Subcutaneous abdominal adipose tissue (tissue), 5 donors: ENCODE results near the gene IRAK4.
"Not testable (repeated sequence)": the region's sequence is repeated elsewhere in the genome, so short reads cannot be mapped to it uniquely, and the experiment has no call there.

Source experiments
- H3K27ac ChIP-seq: one replicate; pipeline ENCODE4 v1.7.0; 2013; ENCODE audit warnings: low read depth, mild to moderate bottlenecking, inconsistent platforms, low read length, moderate library complexity
- H3K27me3 ChIP-seq, 5 donors: one replicate each; pipeline ENCODE4 v1.7.0; 2013; ENCODE audit warnings: low read length in 5 of 5, inconsistent platforms in 1 of 5; ENCODE audit not compliant: control insufficient read depth in 5 of 5, insufficient read depth in 4 of 5
- H3K36me3 ChIP-seq, 5 donors: one replicate each; pipeline ENCODE4 v1.7.0; 2013; ENCODE audit warnings: low read length in 5 of 5; ENCODE audit not compliant: control insufficient read depth in 5 of 5, insufficient read depth in 5 of 5
- H3K4me1 ChIP-seq, 5 donors: one replicate each; pipeline ENCODE4 v1.7.0; 2013; ENCODE audit warnings: low read length in 5 of 5, mild to moderate bottlenecking in 3 of 5, moderate library complexity in 1 of 5; ENCODE audit not compliant: control insufficient read depth in 5 of 5, insufficient read depth in 5 of 5
- H3K4me3 ChIP-seq, 5 donors: one replicate each; pipeline ENCODE4 v1.7.0; 2013; ENCODE audit warnings: low read length in 5 of 5, low read depth in 1 of 5
- H3K9ac ChIP-seq, 5 donors: one replicate each; pipeline ENCODE4 v1.7.0; 2013; ENCODE audit warnings: low read length in 5 of 5, mild to moderate bottlenecking in 4 of 5, moderate library complexity in 3 of 5
- H3K9me3 ChIP-seq, 5 donors: one replicate each; pipeline ENCODE4 v1.7.0; 2013; ENCODE audit warnings: low read length in 5 of 5; ENCODE audit not compliant: control insufficient read depth in 5 of 5
- donor health status: healthy.
- donor health status: healthy.
- donor health status: healthy.
- donor health status: healthy.
- donor health status: healthy.

The IRAK4 gene

GRCh38 chr12:43740511-43741100, 18.1 kb upstream of the IRAK4 start:
- H3K4me3 ChIP-seq: no peak overlapping the region
- H3K9me3 ChIP-seq: no peaks in the 10 kb centered on the region
- H3K27ac ChIP-seq: no peak overlapping the region
- no peaks in the 10 kb centered on the region for H3K4me1 ChIP-seq
- H3K9ac ChIP-seq: no peak overlapping the region
- H3K36me3 ChIP-seq: peaks cover 10 to 41% (median 31%) of the 10 kb centered on the region in 5 donors
- no peaks in the 10 kb centered on the region for H3K27me3 ChIP-seq

- no peak overlapping the region for H3K27ac ChIP-seq
- H3K27me3 ChIP-seq: no peaks in the 10 kb centered on the region
- no peaks in the 10 kb centered on the region for H3K4me1 ChIP-seq
- H3K9me3 ChIP-seq: no peaks in the 10 kb centered on the region
- H3K9ac ChIP-seq: no peak overlapping the region
- no peak overlapping the region for H3K4me3 ChIP-seq
- H3K36me3 ChIP-seq: peaks cover 6 to 30% (median 23%) of the 10 kb centered on the region in 5 donors
Observed at GRCh38 chr12:43742106-43742505, 16.6 kb upstream of the IRAK4 start.

DNA sequence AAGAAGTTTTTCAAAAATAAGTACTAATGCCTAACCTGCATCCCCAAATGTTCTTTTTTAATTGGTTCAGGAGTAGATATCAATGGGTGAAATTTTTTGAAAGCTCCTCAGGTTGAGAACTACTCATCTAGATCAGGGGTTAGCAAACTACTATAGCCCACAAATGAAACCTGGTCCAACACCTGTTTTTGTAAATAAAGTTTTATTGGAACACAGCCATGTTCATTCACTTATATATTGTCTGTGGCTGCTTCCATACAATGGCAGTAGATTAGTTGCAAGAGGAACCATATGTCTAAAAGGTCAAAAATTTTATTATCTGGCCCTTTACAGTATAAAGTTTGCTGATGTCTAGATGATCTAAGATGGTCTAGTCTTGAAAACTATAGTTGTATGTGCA, 13.9 kb upstream of the IRAK4 start:
- Histone ChIP-seq H3K9ac (no peak overlapping the region), H3K36me3 (peaks cover 6 to 24% (median 21%) of the 10 kb centered on the region in 5 donors), H3K4me3 (no peak overlapping the region), H3K27me3 (no peaks in the 10 kb centered on the region), H3K9me3 (no peaks in the 10 kb centered on the region), H3K27ac (no peak overlapping the region), H3K4me1 (no peaks in the 10 kb centered on the region)

- H3K27me3 ChIP-seq: no peaks in the 10 kb centered on the region
- no peak overlapping the region for H3K27ac ChIP-seq
- no peak overlapping the region for H3K9ac ChIP-seq
- no peak overlapping the region for H3K4me3 ChIP-seq
- H3K9me3 ChIP-seq: no peaks in the 10 kb centered on the region
- H3K36me3 ChIP-seq: peaks cover 0 to 15% (median 11%) of the 10 kb centered on the region in 5 donors
- peaks cover 0 to 7% (median 0%) of the 10 kb centered on the region in 5 donors for H3K4me1 ChIP-seq
Observed at GRCh38 chr12:43749016-43749415, 9.7 kb upstream of the IRAK4 start.

GRCh38 chr12:43750814-43751213, 7.9 kb upstream of the IRAK4 start:
- Histone ChIP-seq H3K9me3 (no peaks in the 10 kb centered on the region), H3K36me3 (peaks cover 0 to 6% (median 4%) of the 10 kb centered on the region in 5 donors), H3K27me3 (no peaks in the 10 kb centered on the region), H3K4me1 (peaks cover 0 to 7% (median 0%) of the 10 kb centered on the region in 5 donors), H3K4me3 (no peak overlapping the region), H3K27ac (no peak overlapping the region), H3K9ac (no peak overlapping the region)

DNA sequence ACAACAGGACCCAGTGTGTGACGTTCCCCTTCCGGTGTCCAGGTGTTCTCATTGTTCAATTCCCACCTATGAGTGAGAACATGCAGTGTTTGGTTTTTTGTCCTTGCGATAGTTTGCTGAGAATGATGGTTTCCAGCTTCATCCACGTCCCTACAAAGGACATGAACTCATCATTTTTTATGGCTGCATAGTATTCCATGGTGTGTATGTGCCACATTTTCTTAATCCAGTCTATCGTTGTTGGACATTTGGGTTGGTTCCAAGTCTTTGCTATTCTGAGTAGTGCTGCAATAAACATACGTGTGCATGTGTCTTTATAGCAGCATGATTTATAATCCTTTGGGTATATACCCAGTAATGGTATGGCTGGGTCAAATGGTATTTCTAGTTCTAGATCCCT, 7.4 kb upstream of the IRAK4 start:
- not testable (repeated sequence) for H3K4me3 ChIP-seq, H3K27me3 ChIP-seq, H3K9ac ChIP-seq, H3K4me1 ChIP-seq, H3K9me3 ChIP-seq, H3K27ac ChIP-seq, H3K36me3 ChIP-seq

DNA sequence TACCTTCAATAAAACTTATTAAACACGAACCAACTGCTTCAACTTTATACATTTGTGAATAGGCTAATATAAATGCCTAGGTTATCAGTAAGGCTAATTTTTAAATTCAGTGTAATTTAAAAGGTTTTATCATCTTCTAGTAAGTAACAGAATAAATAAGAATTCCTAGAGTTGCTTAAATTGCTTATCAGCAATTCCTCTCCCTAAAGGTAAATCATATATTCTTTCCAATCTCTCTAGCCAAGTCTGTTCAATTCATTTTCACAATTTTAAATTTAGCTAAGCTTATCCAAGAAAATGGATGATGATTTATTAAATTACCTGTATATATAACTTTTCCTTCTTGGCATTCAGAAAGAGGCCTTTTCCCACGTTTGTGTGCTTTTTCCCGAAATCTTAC, 4.7 kb upstream of the IRAK4 start:
- Histone ChIP-seq H3K9ac (no peak overlapping the region), H3K4me3 (no peak overlapping the region), H3K4me1 (peaks cover 0 to 13% (median 9%) of the 10 kb centered on the region in 5 donors), H3K9me3 (no peaks in the 10 kb centered on the region), H3K36me3 (peaks cover 0 to 6% (median 4%) of the 10 kb centered on the region in 5 donors), H3K27me3 (no peaks in the 10 kb centered on the region), H3K27ac (no peak overlapping the region)

- Histone ChIP-seq H3K9me3 (no peaks in the 10 kb centered on the region), H3K9ac (peak overlapping the region in 4 of 5 donors; percentile 52 to 95 (median 78)), H3K36me3 (peaks cover 0 to 6% (median 0%) of the 10 kb centered on the region in 5 donors), H3K27me3 (no peaks in the 10 kb centered on the region), H3K27ac (peak overlapping the region; percentile 81), H3K4me1 (peaks cover 2 to 24% (median 23%) of the 10 kb centered on the region in 5 donors), H3K4me3 (peak overlapping the region; percentile 90 to 99 (median 92))
Observed at GRCh38 chr12:43758247-43758727, 464 bp upstream of the IRAK4 start.

GRCh38 chr12:43760396-43760795, 1.6 kb downstream of the IRAK4 start:
- Histone ChIP-seq H3K4me3 (peak overlapping the region in 4 of 5 donors; percentile 6 to 97 (median 64)), H3K27ac (no peak overlapping the region), H3K9me3 (no peaks in the 10 kb centered on the region), H3K9ac (peak overlapping the region in 2 of 5 donors; percentile 5 to 95), H3K27me3 (no peaks in the 10 kb centered on the region), H3K36me3 (no peaks in the 10 kb centered on the region), H3K4me1 (peaks cover 2 to 24% (median 22%) of the 10 kb centered on the region in 5 donors)

DNA sequence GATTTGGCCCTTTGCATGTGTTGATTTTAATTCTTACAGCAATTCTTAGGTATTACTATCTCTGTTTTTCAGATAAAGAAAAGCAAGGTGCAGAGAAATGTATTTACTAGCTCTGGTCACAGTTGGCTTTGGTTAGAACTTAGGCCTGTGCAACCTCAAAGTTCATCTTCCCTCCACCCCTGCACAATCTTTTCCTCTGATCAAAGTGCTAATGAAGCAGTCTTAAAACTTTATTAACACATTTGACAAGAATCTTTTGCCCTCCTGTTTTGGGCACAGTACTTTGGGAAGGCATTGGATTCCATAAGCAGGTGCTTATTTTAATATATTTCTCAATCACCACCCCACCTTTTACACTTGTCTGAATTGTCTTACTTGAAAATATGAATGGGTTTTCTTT, 2.7 kb downstream of the IRAK4 start:
- no peaks in the 10 kb centered on the region for H3K27me3 ChIP-seq
- H3K27ac ChIP-seq: no peak overlapping the region
- no peaks in the 10 kb centered on the region for H3K36me3 ChIP-seq
- H3K9me3 ChIP-seq: no peaks in the 10 kb centered on the region
- peaks cover 2 to 24% (median 22%) of the 10 kb centered on the region in 5 donors for H3K4me1 ChIP-seq
- H3K4me3 ChIP-seq: no peak overlapping the region
- H3K9ac ChIP-seq: no peak overlapping the region
